HCT116 (cell line): ENCODE measurements around the gene DLX2. TPM values are rescaled to one million over a fixed set of nuclear protein-coding genes. Genes with fewer than 3 reads are reported as not detected.

ENCODE experiments used
- ATAC-seq: fragments of 200-7000 bp; cut with Tn5 transposase; 2 replicates; pipeline ENCODE4 v1.9.1; 2020; ENCODE audit warnings: mild to moderate bottlenecking, moderate library complexity
- BruUV-seq: library from RNA; stranded (reverse); fragments of 400-500 nt; replicated peaks from 2 replicates; lab custom pipeline; 2021; lab: Mats Ljungman, UMichigan
- CTCF ChIA-PET: fragments of 300-600 bp; sonication (Branson Sonifier 250); formaldehyde crosslinking; loops from one replicate; lab custom pipeline; 2021; ENCODE audit warnings: antibody characterized with exemption; lab: Charles Lee
- POLR2A ChIA-PET: fragments of 300-600, 350-600 bp; sonication (Branson Sonifier 250); formaldehyde crosslinking; loops from one replicate; lab custom pipeline; 2021; ENCODE audit warnings: antibody characterized with exemption; lab: Charles Lee
- RAD21 ChIA-PET, 2 experiments: fragments of 300-600 bp; sonication (Branson Sonifier 250); formaldehyde crosslinking; loops; one replicate each; lab custom pipeline; 2023; ENCODE audit warnings: low total read pairs in 2 of 2; ENCODE audit not compliant: uncharacterized antibody in 2 of 2, unreplicated experiment in 2 of 2, low non-redundant PET in 1 of 2; lab: Charles Lee
- DNase-seq: peaks from one replicate; pipeline ENCODE4 v3.0.0-alpha.2; 2010; ENCODE audit warnings: low read depth, low spot score
- H2AFZ ChIP-seq: fragments of 200-600 bp; shearing (Covaris generic), sonication (generic); 2 replicates; pipeline ENCODE4 v1.6.1; 2017; ENCODE audit warnings: low read depth, mixed run types, mixed read lengths, antibody characterized with exemption, low read length; ENCODE audit not compliant: poor library complexity, severe bottlenecking
- H3K27ac ChIP-seq: 2 replicates; pipeline ENCODE4 v1.5.1; 2012; ENCODE audit warnings: low read depth, low read length
- H3K27me3 ChIP-seq: fragments of 200-600 bp; sonication (generic); 2 replicates; pipeline ENCODE4 v1.6.1; 2016; ENCODE audit warnings: mixed run types, low read length, mixed read lengths; ENCODE audit not compliant: insufficient read depth
- H3K36me3 ChIP-seq, 2 experiments: fragments of 200-500 bp in 1 of 2; fragments of 200-600 bp in 1 of 2; sonication (Bioruptor generic) in 1 of 2; sonication (generic) in 1 of 2; 2 replicates each; pipeline versions ENCODE4 v1.5.1 to v1.6.1; 2014 to 2016; ENCODE audit warnings: low read length in 2 of 2, inconsistent platforms in 1 of 2, mixed read lengths in 1 of 2, mixed run types in 1 of 2; ENCODE audit not compliant: insufficient read depth in 2 of 2, control insufficient read depth in 1 of 2
- H3K4me1 ChIP-seq, 2 experiments: fragments of 200-600 bp in 1 of 2; sonication (generic) in 1 of 2; 2 replicates each; pipeline versions ENCODE4 v1.5.1 to v1.6.1; 2012 to 2017; ENCODE audit warnings: low read length in 2 of 2, inconsistent platforms in 1 of 2, mild to moderate bottlenecking in 1 of 2, mixed read lengths in 1 of 2, mixed run types in 1 of 2, moderate library complexity in 1 of 2; ENCODE audit not compliant: insufficient read depth in 2 of 2, control insufficient read depth in 1 of 2
- H3K4me2 ChIP-seq: fragments of 200-600 bp; sonication (generic); 2 replicates; pipeline ENCODE4 v1.6.1; 2017; ENCODE audit warnings: mixed run types, low read length, mixed read lengths
- H3K4me3 ChIP-seq, 2 experiments: fragments of 200-600 bp in 1 of 2; sonication (generic) in 1 of 2; replicated peaks in 1 of 2; 2 replicates each; pipeline ENCODE4 v1.5.1; 2011 to 2016; ENCODE audit warnings: low read length in 2 of 2, control low read depth in 1 of 2, low read depth in 1 of 2, mild to moderate bottlenecking in 1 of 2, mixed read lengths in 1 of 2, mixed run types in 1 of 2
- H3K79me2 ChIP-seq: fragments of 200-600 bp; sonication (generic); 2 replicates; pipeline ENCODE4 v1.6.1; 2017; ENCODE audit warnings: mild to moderate bottlenecking, mixed run types, low read length, moderate library complexity, mixed read lengths; ENCODE audit not compliant: insufficient read depth
- H3K9ac ChIP-seq: fragments of 200-600 bp; sonication (generic); 2 replicates; pipeline ENCODE4 v1.6.1; 2016; ENCODE audit warnings: low read length, mixed read lengths
- H3K9me2 ChIP-seq: fragments of 200-600 bp; sonication (generic), shearing (Covaris generic); 2 replicates; pipeline ENCODE4 v1.6.1; 2017; ENCODE audit warnings: mixed run types, mild to moderate bottlenecking, moderate library complexity; ENCODE audit not compliant: insufficient read depth
- H3K9me3 ChIP-seq, 2 experiments: fragments of 200-500 bp in 1 of 2; fragments of 200-600 bp in 1 of 2; sonication (Bioruptor generic) in 1 of 2; sonication (generic) in 1 of 2; 2 replicates each; pipeline ENCODE4 v1.6.1; 2014 to 2017; ENCODE audit warnings: low read length in 2 of 2, mixed read lengths in 2 of 2, inconsistent platforms in 1 of 2, low read depth in 1 of 2, mild to moderate bottlenecking in 1 of 2, mixed run types in 1 of 2, moderate library complexity in 1 of 2; ENCODE audit not compliant: control insufficient read depth in 1 of 2, insufficient read depth in 1 of 2
- H4K20me1 ChIP-seq: fragments of 200-600 bp; sonication (generic), shearing (Covaris generic); 2 replicates; pipeline ENCODE4 v1.6.1; 2017; ENCODE audit warnings: mixed run types, mild to moderate bottlenecking, moderate library complexity; ENCODE audit not compliant: insufficient read depth
- POLR2A ChIP-seq: IDR thresholded peaks from 2 replicates; pipeline ENCODE4 v1.7.0; 2011; ENCODE audit warnings: borderline replicate concordance; ENCODE audit not compliant: insufficient read depth, insufficient read length; ENCODE audit errors: extremely low read depth
- POLR2AphosphoS5 ChIP-seq: IDR thresholded peaks from 2 replicates; pipeline ENCODE4 v1.6.1; 2011; ENCODE audit warnings: mild to moderate bottlenecking, low read depth, low read length, moderate library complexity
- RAD21 ChIP-seq: IDR thresholded peaks from 2 replicates; pipeline ENCODE4 v1.6.1; 2012; ENCODE audit warnings: low read depth, mild to moderate bottlenecking
- REST ChIP-seq: IDR thresholded peaks from 2 replicates; pipeline ENCODE4 v1.6.1; 2012; ENCODE audit warnings: low read depth
- SIN3A ChIP-seq: IDR thresholded peaks from 2 replicates; pipeline ENCODE4 v1.6.1; 2012; ENCODE audit warnings: low read depth
- TCF7L2 ChIP-seq: IDR thresholded peaks from 2 replicates; pipeline ENCODE4 v1.7.0; 2011; ENCODE audit warnings: borderline replicate concordance, inconsistent platforms; ENCODE audit not compliant: insufficient read depth, insufficient read length; ENCODE audit errors: extremely low read depth
- ZFX ChIP-seq: fragments of 450-650 bp; IDR thresholded peaks from 2 replicates; pipeline ENCODE4 v1.6.1; 2017
- intact Hi-C: fragments of 100-400 bp; cut with micrococcal nuclease; formaldehyde crosslinking; loops from 2 replicates; pipeline ENCODE4 v1.10.0; 2022
- total RNA-seq: library from RNA; stranded (reverse); gene quantifications from one replicate; pipeline ENCODE4 v1.2.1, GENCODE V29; 2021; ENCODE audit not compliant: unreplicated experiment

DLX2 gene
- total RNA-seq, 1 experiment from 2014 or later, result 3.7 TPM

- Histone ChIP-seq H3K9me2 (no peaks in the 10 kb centered on the region), H3K4me3 (peak overlapping the region; percentile 73 to 79), H3K4me1 (peaks cover 37 to 57% of the 10 kb centered on the region in 2 experiments), H3K9me3 (no peaks in the 10 kb centered on the region), H3K27ac (peak overlapping the region; percentile 86), H3K4me2 (peak overlapping the region; percentile 99), H3K36me3 (no peaks in the 10 kb centered on the region), H3K79me2 (no peaks in the 10 kb centered on the region), H3K27me3 (no peaks in the 10 kb centered on the region), H3K9ac (peak overlapping the region; percentile 87), H2AFZ (peak overlapping the region; percentile 75), H4K20me1 (no peaks in the 10 kb centered on the region)
- intact Hi-C loops, result loop anchor here (10.0 kb wide), 1 partner anchor 171 kb away; the partner anchor contains the start of gene HAT1
- RAD21 ChIA-PET, result interaction anchor here in 1 of 2 experiments (0.8 kb wide), 1 partner anchor 283 kb away, joined by 3 read pairs; no protein-coding TSS in a partner anchor
- BruUV-seq, result no TSS peak
- CTCF ChIA-PET, result interaction anchor here (0.9 to 1.4 kb wide), 2 partner anchors 8 to 283 kb away, joined by 3 read pairs; partner anchors contain the start of gene DLX2
- POLR2A ChIA-PET, result interaction anchor here (0.7 kb wide), 1 partner anchor 762 kb away, joined by 3 read pairs; no protein-coding TSS in a partner anchor
- TF ChIP-seq SIN3A (no peak), POLR2AphosphoS5 (peak; percentile 24), TCF7L2 (peak; percentile 87), ZFX (peak; percentile 34; the same call in 1 of the 2 replicates)
- DNase-seq (no peak), ATAC-seq (peak; percentile 43)
These were observed 7.4 kb downstream of the DLX2 start for GRCh38 chr2:172095146-172095904.

- H3K9ac ChIP-seq, result peak overlapping the region; percentile 87
- peak overlapping the region; percentile 73 to 79 for H3K4me3 ChIP-seq
- H3K9me2 ChIP-seq, result no peaks in the 10 kb centered on the region
- ChIA-PET CTCF (interaction anchor here (0.9 to 1.4 kb wide), 2 partner anchors 8 to 282 kb away, joined by 3 read pairs; partner anchors contain the start of gene DLX2), RAD21 (no interaction called here), POLR2A (interaction anchor here (0.6 to 1.0 kb wide), 3 partner anchors 8 to 763 kb away, joined by 3 read pairs; partner anchors contain the start of genes DLX1 and DLX2)
- no TSS peak for BruUV-seq
- intact Hi-C loops, result loop anchor here (10.0 kb wide), 1 partner anchor 170 kb away; the partner anchor contains the start of gene HAT1
- H3K4me1 ChIP-seq, result peaks cover 30 to 51% of the 10 kb centered on the region in 2 experiments
- no peak for DNase-seq
- peak overlapping the region; percentile 75 for H2AFZ ChIP-seq
- H3K36me3 ChIP-seq, result no peaks in the 10 kb centered on the region
- peak overlapping the region; percentile 86 for H3K27ac ChIP-seq
- ATAC-seq, result peak; percentile 28
- no peaks in the 10 kb centered on the region for H4K20me1 ChIP-seq
- H3K9me3 ChIP-seq, result no peaks in the 10 kb centered on the region
- H3K27me3 ChIP-seq, result no peaks in the 10 kb centered on the region
- no peaks in the 10 kb centered on the region for H3K79me2 ChIP-seq
- TF ChIP-seq POLR2A (peak; percentile 25), RAD21 (no peak), REST (no peak), POLR2AphosphoS5 (peak; percentile 59)
- peak overlapping the region; percentile 99 for H3K4me2 ChIP-seq
These were observed 8.2 kb downstream of the DLX2 start for GRCh38 chr2:172094294-172095145.
